Left hindlimb (tissue), 1 donor: ENCODE data around the gene PEDS1.

Experiments
- DNase-seq: peaks from one replicate; pipeline ENCODE4 v3.0.0-alpha.2; 2018

The PEDS1 gene

GRCh38 chr20:50130995-50131394 lies 22.5 kb downstream of the PEDS1 start:
- DNase-seq = no peak

DNA sequence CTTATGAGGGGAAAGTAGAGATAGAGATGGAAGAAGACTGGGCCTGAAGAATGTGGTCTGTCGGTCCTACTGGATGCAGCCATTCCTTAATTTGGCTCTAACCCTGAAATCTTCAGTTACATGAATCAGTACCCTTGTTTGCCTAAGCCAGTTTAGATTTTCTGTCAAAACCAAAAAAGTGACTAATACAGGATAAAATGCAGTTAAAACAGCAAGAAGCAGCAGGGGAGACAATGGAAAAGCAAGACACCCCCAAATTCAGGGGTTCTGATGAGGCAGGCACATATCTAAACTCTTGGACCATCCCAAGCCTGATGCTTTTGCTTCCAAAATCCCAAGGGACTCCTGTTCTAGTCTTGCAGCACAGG lies 23.2 kb downstream of the PEDS1 start:
- no peak for DNase-seq

DNA sequence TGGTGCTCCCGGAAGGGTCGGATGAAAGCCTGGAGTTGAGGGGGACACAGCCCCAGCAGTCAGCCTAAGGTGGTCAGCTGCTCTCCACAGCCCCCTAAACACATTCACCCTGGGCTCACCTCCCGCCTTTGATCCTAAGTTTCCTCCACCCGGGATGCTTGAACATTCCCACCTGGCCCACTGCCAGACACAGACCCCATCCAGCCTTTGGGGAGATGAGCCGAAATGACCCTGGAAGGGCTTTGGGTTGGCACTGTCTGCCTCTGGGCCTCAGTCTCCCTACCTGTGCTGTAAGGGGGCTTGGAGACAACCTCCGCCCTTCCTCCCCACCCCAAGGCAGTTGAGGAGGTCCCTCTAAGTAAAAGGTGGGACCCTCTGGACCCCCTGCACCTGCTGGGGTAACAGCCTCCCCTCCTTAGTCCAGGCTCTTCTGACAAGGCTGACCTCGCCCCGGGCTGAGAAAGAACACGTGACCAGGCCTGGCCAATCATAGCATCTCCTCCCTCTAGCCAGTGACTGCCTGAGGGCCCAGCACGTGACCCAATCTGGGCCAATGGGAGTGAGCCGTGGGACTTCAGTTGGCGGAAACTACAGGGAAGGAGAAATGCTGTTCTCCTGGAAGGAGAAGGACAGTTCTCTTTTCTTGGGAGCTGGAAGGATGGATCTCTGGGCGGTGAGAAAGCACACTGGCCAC lies 23.7 kb downstream of the PEDS1 start:
- no peak for DNase-seq

DNA sequence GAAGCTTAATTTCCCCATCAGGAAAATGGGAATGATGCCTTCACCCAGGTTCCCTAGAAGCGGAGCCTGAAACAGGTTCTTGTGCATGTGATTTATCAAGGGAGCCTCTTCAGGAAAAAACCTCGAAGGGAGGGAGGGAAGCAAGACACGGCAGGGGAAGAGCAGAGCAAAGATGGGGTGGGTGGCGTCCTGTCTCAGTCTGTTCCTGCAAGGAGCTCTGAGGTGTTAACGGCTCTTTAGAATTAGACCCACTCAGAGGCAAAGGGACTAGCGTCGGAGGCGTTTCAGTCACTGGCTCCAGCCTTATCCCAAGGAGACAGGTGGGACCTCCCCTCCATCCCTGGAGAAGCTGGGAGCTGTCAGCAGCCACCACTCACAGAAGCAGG lies 25.0 kb downstream of the PEDS1 start:
- DNase-seq = no peak

- no peak for DNase-seq
These were observed 25.7 kb downstream of the PEDS1 start for GRCh38 chr20:50127587-50128519.

DNA sequence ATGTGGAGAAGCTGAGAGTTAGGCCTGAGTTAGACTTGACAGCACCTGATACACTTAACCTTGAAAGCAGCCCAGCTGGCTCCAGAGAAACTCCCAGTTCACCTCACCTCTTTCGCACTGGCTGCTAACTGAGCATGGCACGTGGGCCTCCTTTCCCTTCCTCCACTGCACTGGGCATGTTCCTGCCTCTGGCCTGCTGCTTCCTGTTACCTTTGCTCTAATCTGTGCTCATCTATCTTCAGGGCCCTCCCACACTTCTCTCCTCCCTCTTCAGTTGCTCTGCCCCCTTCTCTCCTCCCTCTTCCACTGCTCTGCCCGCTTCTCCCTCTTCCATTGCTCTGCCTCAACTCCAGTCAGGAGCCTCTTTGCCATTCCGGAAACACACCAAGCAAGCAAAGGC lies 26.9 kb downstream of the PEDS1 start:
- DNase-seq = no peak

DNA sequence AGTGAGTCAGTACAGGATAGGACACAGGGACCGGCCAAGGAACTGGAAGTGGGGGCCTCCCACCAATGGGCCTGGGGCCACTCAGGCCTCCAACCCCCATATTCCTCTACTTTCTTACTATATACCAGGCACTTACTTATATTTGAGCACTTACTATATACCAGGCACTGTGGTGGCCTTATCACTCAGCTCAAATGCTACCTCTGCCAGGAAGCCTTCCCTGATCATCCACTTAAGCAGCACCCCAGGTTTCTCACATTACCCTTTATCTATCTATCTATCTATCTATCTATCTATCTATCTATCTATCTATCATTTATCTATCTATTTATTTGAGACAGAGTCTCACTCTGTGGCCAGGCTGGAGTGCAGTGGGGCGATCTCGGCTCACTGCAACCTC lies 28.2 kb downstream of the PEDS1 start:
- DNase-seq = no peak

- DNase-seq = no peak
These were observed 29.0 kb downstream of the PEDS1 start for GRCh38 chr20:50124496-50124895.

- DNase-seq = no peak
These were observed 30.1 kb downstream of the PEDS1 start for GRCh38 chr20:50123418-50123817.

- DNase-seq = no peak
These were observed 30.8 kb downstream of the PEDS1 start for GRCh38 chr20:50122763-50123162.

DNA sequence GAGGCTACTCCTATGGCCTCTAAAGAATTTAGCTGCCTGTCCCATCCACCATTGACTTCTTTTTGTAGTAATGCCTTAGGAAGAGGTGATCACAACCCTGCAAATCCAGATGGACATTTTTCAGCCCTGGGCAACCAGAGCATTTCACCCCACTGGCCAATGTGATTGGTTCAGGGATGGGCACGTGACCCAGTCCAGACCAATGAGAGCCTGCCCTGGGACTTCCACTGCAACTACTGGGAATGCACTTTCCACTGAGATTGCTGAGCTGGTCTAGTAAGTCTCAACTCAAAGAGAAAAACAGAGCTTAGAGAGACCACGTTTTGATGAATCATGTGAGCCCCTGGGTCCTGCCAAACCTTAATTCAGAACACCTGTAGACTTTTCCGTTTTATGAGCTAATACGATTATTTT lies 31.7 kb downstream of the PEDS1 start:
- DNase-seq = no peak

DNA sequence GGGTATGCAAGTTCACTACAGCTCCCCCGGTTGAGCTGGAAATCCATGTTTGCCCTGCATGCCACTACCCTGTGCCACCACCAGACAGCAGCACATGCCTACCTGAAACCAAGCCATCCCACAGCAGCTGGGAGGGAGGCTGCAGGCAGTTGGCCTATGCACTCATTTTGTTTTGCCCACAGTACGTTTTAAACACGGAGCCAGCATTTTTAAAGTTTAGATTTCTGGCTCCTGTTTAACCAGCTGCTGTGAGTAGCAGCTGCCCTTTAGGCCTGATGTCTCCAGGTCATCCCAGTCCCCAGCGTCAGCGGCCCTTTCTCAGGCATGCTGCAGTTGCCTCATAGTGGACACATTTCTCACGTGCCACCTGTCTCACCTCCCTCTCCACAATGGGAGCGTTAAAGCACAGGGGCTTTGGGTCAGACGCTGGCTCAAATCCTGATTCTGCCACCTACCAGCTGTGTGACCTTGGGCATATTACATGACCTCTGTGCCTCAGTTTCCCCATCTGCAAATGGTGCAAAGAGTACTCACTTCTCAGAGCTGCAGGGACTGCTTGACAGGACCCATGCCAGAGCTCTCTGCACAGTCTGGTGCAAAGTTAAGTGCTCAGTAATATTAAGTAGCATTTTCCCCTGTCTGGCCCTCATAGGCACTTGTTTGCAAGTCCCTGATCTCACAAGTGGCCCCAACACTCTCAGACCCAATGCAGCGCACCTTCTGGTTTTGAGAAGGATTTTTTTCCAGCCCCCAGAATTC lies 32.4 kb downstream of the PEDS1 start:
- peak; percentile 56 for DNase-seq

GRCh38 chr20:50118203-50118602 lies 35.3 kb downstream of the PEDS1 start:
- no peak for DNase-seq

- DNase-seq = no peak
These were observed 37.0 kb downstream of the PEDS1 start for GRCh38 chr20:50116368-50116999.

- peak; percentile 97 for DNase-seq
These were observed 37.7 kb downstream of the PEDS1 start for GRCh38 chr20:50115591-50116367.

DNA sequence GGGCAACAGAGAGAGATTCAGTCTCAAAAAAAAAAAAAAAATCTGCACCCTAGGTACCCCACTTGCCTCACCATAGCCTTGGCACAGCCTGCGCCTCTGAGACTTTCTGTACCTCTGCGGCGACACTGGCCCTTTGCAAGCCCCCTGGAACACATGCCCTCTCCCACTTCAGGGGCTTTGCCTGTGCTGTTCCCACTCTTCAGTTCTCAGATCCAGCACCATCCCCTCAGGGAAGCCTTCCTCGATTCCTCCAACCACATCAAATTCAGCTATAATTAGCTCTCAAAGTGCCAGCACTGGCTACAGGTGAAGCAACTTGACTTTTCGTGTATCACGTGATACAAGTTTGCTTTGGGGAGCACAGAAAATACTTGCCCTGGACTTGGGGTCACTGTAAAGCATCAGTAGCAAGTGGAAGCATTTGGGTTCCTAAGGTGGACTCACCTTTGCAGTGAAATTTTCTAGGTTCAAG lies 38.4 kb downstream of the PEDS1 start:
- no peak for DNase-seq

DNA sequence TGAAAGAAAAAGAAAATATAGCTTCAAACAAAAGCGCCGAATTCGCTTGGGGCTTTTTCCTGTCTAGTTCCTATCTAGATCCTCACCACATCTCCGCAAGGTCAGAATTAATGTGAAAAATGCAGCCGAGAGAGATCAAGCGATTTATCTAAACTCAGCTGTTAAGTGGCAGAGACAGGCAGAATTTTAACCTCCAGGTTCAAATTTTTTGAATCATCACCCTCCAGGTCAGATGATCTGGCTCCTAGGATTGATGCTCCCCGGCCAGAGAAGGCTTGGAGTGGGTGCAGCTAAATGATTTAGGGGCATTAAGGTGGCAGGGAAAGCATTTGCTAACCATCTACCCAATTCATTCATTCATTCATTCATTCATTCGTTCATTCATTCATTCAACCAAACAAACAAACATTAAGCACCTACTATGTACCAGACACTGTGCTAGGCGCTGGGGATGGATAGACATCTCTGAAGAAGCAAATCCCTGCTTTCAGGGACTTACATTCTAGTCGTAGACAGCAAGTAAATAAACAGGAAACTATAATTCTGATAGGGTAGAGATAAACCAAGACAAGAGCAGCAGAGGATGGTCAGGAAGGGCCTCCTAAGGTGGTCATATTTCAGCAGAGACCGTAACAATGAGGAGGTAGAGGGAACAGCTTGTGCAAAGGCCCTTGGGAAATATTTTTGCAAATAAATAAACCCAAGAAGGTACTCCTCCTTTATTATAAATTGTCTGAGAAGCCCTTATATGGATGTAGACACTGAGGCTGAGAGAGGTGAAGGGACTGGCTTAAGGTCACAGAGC lies 39.9 kb downstream of the PEDS1 start:
- no peak for DNase-seq

GRCh38 chr20:50112512-50113419 lies 40.8 kb downstream of the PEDS1 start, which contains the start of gene UBE2V1:
Gene UBE2V1, minus strand, starts transcription at chr20:50113150. Its CDS starts 22 bp downstream, at chr20:50113128.
- DNase-seq = peak; percentile 94

DNA sequence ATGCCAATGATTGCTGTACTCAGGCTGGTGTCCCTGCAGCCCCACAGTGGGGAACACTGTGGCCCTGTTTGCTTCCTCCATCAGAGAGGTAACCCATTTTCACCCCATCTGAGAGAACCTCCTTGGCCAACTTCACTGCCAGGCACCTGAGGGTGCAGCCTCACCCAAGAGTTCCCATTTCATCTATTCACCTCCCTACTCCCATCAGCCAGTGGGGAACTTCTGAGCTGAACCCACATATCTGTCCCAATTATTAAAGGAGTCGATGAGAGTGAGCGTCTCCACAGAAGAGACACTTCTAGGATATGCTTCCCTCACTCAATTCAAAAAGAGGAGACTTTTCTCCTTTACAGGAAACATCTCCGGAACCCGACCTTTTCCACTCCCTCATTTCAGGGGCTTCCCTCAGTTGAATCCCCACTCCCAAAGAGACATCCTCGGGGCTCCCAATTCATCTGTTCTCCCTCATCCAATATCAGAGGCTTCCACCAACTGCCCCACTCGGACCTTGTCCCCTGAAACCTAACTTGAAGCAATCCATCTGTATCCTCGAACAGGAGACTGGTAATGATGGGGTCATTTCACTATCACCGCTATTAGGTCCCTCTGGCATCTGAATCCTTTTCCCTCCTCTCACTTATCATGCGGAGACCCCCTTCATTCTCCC lies 41.6 kb downstream of the PEDS1 start:
- DNase-seq = no peak
